LNCaP clone FGC (cell line): ENCODE data around the gene SECTM1.
"Not testable (repeated sequence)": the region's sequence is repeated elsewhere in the genome, so short reads cannot be mapped to it uniquely, and the experiment has no call there.

Experiments used
- DNase-seq: peaks from one replicate; pipeline ENCODE4 v3.0.0-alpha.2; 2011; ENCODE audit warnings: low read depth
- H3K4me3 ChIP-seq: 2 replicates; pipeline ENCODE4 v1.5.1; 2011; ENCODE audit warnings: mild to moderate bottlenecking, low read depth, low read length, control low read depth
- CTCF ChIP-seq: IDR thresholded peaks from 2 replicates; pipeline ENCODE4 v1.5.1; 2012; ENCODE audit warnings: mild to moderate bottlenecking; ENCODE audit not compliant: control insufficient read depth, insufficient read depth; ENCODE audit errors: extremely low read depth

The SECTM1 gene

GRCh38 chr17:82376042-82376730 is 42.6 kb upstream of the SECTM1 start:
- no peak for TF ChIP-seq CTCF
- no peak overlapping the region for H3K4me3 ChIP-seq
- no peak for DNase-seq

GRCh38 chr17:82375359-82376041 is 41.9 kb upstream of the SECTM1 start:
- no peak overlapping the region for H3K4me3 ChIP-seq
- TF ChIP-seq CTCF: no peak
- no peak for DNase-seq

GRCh38 chr17:82374626-82375331 is 41.2 kb upstream of the SECTM1 start:
- no peak overlapping the region for H3K4me3 ChIP-seq
- no peak for DNase-seq
- no peak for TF ChIP-seq CTCF

- TF ChIP-seq CTCF: no peak
- H3K4me3 ChIP-seq: no peak overlapping the region
- DNase-seq: no peak
These were observed 40.4 kb upstream of the SECTM1 start for GRCh38 chr17:82373731-82374625.

GRCh38 chr17:82373072-82373452 is 39.5 kb upstream of the SECTM1 start:
- H3K4me3 ChIP-seq: not testable (repeated sequence)

GRCh38 chr17:82372249-82373071 is 38.9 kb upstream of the SECTM1 start:
- no peak overlapping the region for H3K4me3 ChIP-seq
- no peak for DNase-seq
- no peak for TF ChIP-seq CTCF

More at GRCh38 chr17:82373072-82373452, 39.5 kb upstream of the SECTM1 start:
- not testable (repeated sequence) for DNase-seq
